ENCODE results near the gene GRM5.
"Not testable (repeated sequence)": the region's sequence is repeated elsewhere in the genome, so short reads cannot be mapped to it uniquely, and the experiment has no call there.

GRM5 gene

GRCh38 chr11:88543902-88544655 lies 521.7 kb downstream of the GRM5 start:
- DNase-seq (ENCODE audit: low read depth, low spot score) = peak; percentile 85

- no peak for DNase-seq (ENCODE audit: low read depth, low spot score)
Observed at GRCh38 chr11:88541006-88541405, 524.8 kb downstream of the GRM5 start.

GRCh38 chr11:88538098-88538497 lies 527.7 kb downstream of the GRM5 start:
- DNase-seq (ENCODE audit: low read depth, low spot score) = no peak

GRCh38 chr11:88537613-88538012 lies 528.2 kb downstream of the GRM5 start:
- no peak for DNase-seq (ENCODE audit: low read depth, low spot score)

GRCh38 chr11:88536616-88537265 lies 529.0 kb downstream of the GRM5 start:
- no peak for DNase-seq (ENCODE audit: low read depth, low spot score)

GRCh38 chr11:88535916-88536547 lies 529.8 kb downstream of the GRM5 start:
- no peak for DNase-seq (ENCODE audit: low read depth, low spot score)

GRCh38 chr11:88535266-88535665 lies 530.5 kb downstream of the GRM5 start:
- no peak for DNase-seq (ENCODE audit: low read depth, low spot score)

GRCh38 chr11:88534706-88535105 lies 531.1 kb downstream of the GRM5 start:
- DNase-seq (ENCODE audit: low read depth, low spot score) = not testable (repeated sequence)

- no peak for DNase-seq (ENCODE audit: low read depth, low spot score)
Observed at GRCh38 chr11:88534185-88534584, 531.6 kb downstream of the GRM5 start.

GRCh38 chr11:88533001-88533400 lies 532.8 kb downstream of the GRM5 start:
- DNase-seq (ENCODE audit: low read depth, low spot score) = no peak

GRCh38 chr11:88531831-88532230 lies 534.0 kb downstream of the GRM5 start:
- no peak for DNase-seq (ENCODE audit: low read depth, low spot score)

GRCh38 chr11:88529426-88529825 lies 536.4 kb downstream of the GRM5 start:
- no peak for DNase-seq (ENCODE audit: low read depth, low spot score)

- DNase-seq (ENCODE audit: low read depth, low spot score) = no peak
Observed at GRCh38 chr11:88523386-88524071, 542.3 kb downstream of the GRM5 start.

GRCh38 chr11:88522624-88523385 lies 543.0 kb downstream of the GRM5 start:
- no peak for DNase-seq (ENCODE audit: low read depth, low spot score)

GRCh38 chr11:88521799-88522201 lies 544.0 kb downstream of the GRM5 start:
- no peak for DNase-seq (ENCODE audit: low read depth, low spot score)

- DNase-seq (ENCODE audit: low read depth, low spot score) = no peak
Observed at GRCh38 chr11:88521399-88521798, 544.4 kb downstream of the GRM5 start.

- no peak for DNase-seq (ENCODE audit: low read depth, low spot score)
Observed at GRCh38 chr11:88520391-88520790, 545.4 kb downstream of the GRM5 start.

- no peak for DNase-seq (ENCODE audit: low read depth, low spot score)
Observed at GRCh38 chr11:88515002-88515401, 550.8 kb downstream of the GRM5 start.

- DNase-seq (ENCODE audit: low read depth, low spot score) = no peak
Observed at GRCh38 chr11:88511006-88511405, 554.8 kb downstream of the GRM5 start.

- peak; percentile 64 for DNase-seq (ENCODE audit: low read depth, low spot score)
Observed at GRCh38 chr11:88508759-88509581, 556.8 kb downstream of the GRM5 start.

GRCh38 chr11:88508418-88508758 lies 557.4 kb downstream of the GRM5 start:
- DNase-seq (ENCODE audit: low read depth, low spot score) = peak; percentile 34
